Stimulated activated CD8-positive, alpha-beta memory T cell treated with anti-CD3 and anti-CD28 coated beads, Interleukin-7, amount 100 ng/mL, for 48 hours (primary cell): Measurements from ENCODE around the gene LRFN5.
"Not testable (repeated sequence)": the region's sequence is repeated elsewhere in the genome, so short reads cannot be mapped to it uniquely, and the experiment has no call there.

Experiments used
- DNase-seq, 2 donors: peaks; one replicate each; pipeline ENCODE4 v3.0.0-alpha.2; 2020; ENCODE audit warnings: low read depth in 1 of 2; ENCODE audit errors: extremely low read depth in 1 of 2

Gene LRFN5

GRCh38 chr14:41606532-41607303 lies at the start of gene LRFN5:
Gene LRFN5, plus strand, starts transcription at chr14:41606876.
- no peak for DNase-seq

- DNase-seq: no peak
Measured at GRCh38 chr14:41558490-41558889, 48.2 kb upstream of the LRFN5 start.

GRCh38 chr14:41566864-41567263 lies 39.8 kb upstream of the LRFN5 start:
- DNase-seq: not testable (repeated sequence)

GRCh38 chr14:41568979-41569378 lies 37.7 kb upstream of the LRFN5 start:
- no peak for DNase-seq

GRCh38 chr14:41570415-41571155 lies 36.1 kb upstream of the LRFN5 start:
- DNase-seq: no peak

- DNase-seq: no peak
Measured at GRCh38 chr14:41586237-41586636, 20.4 kb upstream of the LRFN5 start.

GRCh38 chr14:41597647-41598046 lies 9.0 kb upstream of the LRFN5 start:
- DNase-seq: no peak

- not testable (repeated sequence) for DNase-seq
Measured at GRCh38 chr14:41599805-41600385, 6.8 kb upstream of the LRFN5 start.

GRCh38 chr14:41604721-41605531 lies 1.8 kb upstream of the LRFN5 start:
- DNase-seq: no peak

- no peak for DNase-seq
Measured at GRCh38 chr14:41605550-41606281, 960 bp upstream of the LRFN5 start.

- no peak for DNase-seq
Measured at GRCh38 chr14:41606282-41606531, 469 bp upstream of the LRFN5 start.

GRCh38 chr14:41607304-41607775 lies 664 bp downstream of the LRFN5 start:
- no peak for DNase-seq

GRCh38 chr14:41607966-41608663 lies 1.4 kb downstream of the LRFN5 start:
- DNase-seq: no peak

GRCh38 chr14:41608681-41609390 lies 2.2 kb downstream of the LRFN5 start:
- no peak for DNase-seq

GRCh38 chr14:41609704-41610183 lies 3.1 kb downstream of the LRFN5 start:
- no peak for DNase-seq

- DNase-seq: no peak
Measured at GRCh38 chr14:41615011-41615595, 8.4 kb downstream of the LRFN5 start.

- no peak for DNase-seq
Measured at GRCh38 chr14:41623736-41624135, 17.1 kb downstream of the LRFN5 start.

GRCh38 chr14:41629876-41630275 lies 23.2 kb downstream of the LRFN5 start:
- DNase-seq: no peak

GRCh38 chr14:41634286-41634685 lies 27.6 kb downstream of the LRFN5 start:
- DNase-seq: no peak
